GM18502 (cell line): ENCODE results near the gene FBXO8.

Source experiments
- ATAC-seq: cut with Tn5 transposase; IDR thresholded peaks from one replicate; pipeline ENCODE4 v1.9.1; 2021; ENCODE audit warnings: mild to moderate bottlenecking; ENCODE audit not compliant: unreplicated experiment, poor library complexity

FBXO8 gene

DNA sequence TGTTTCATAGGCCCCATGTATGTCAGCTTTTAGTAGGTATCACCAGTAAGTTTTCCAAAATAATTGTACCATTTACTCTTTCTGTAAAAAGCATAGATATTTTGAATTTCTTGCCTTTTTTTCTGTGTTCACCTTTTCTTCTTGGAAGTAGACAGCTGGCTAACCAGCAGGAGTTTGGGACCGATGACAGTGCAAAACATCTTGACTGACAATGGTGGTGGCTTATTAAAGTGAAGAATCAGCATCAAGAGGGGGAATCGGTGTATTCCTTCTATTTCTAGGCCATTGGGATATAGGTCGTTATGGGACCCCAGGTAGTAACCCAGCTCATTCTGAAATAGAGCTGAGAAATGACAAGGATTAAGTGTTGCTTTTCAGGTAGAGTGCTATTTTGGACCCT, 3.4 kb upstream of the FBXO8 start:
- ATAC-seq, result no peak

DNA sequence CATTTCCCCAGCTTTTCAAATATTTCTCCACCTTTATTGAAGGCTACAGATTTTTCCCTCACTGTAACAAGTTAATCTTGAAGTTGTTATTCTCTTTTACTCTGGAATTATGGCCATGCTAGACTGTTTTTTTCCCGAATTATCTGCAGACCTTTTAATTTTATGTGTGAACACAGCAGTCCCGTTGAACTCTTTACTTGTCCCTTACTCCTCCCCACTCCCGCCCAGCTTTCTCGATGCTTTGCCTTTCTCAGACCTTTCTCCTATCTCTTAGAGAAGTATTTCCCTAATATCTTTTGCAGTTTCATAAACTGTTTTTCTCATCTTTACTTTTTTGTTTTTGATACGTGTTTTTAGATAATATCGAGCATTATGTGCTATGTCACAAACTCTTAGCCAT, 1.0 kb upstream of the FBXO8 start:
- ATAC-seq, result no peak

DNA sequence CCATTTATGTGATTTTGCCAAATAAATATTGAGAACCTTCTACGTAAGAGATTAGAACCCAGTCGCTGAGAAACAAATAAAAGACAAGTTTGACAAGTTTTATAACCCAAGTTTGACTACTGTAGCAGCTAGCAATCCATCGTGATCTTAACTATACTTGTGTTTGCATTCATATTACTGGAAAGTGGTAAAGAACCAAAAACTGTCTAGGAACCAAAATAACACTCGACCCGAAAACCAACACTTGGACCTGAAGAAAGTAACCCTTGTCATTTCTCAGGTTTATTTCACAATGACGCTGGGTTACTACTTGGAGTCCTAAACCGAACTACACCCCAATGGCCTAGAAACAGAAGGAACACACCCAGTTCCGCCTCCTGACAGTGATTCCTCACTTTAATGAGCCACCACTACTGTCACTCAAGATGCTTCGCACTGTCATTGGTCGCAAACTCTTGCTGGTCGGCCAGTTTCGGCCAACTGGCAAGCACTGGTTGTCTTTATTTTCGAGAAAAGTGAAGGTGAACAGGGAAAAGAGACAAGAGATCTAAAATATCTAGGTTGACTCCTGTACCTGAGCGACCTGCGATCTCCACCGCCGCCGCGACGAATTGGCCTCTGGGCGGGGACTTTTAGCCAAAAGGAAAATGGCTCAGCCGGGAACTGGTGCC, 496 bp downstream of the FBXO8 start:
- peak; percentile 98 for ATAC-seq

DNA sequence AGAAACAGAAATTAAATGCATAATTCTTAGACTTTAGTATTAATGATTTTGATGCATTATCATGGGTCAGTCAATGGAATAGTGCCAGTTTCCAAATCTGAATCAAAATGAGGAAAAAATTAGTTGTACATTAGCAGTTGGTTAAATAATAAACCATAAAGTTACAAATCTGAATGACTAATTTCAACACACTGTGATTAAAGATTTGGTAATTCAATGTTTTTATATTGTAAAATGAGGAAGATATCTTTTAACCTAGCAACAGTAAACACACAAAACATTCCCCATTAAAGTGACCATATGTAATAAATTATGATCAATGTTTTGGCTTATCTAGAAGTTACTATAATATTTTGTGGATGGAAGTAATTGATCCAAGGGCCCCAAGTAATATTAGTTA, 1.6 kb downstream of the FBXO8 start:
- ATAC-seq, result no peak

DNA sequence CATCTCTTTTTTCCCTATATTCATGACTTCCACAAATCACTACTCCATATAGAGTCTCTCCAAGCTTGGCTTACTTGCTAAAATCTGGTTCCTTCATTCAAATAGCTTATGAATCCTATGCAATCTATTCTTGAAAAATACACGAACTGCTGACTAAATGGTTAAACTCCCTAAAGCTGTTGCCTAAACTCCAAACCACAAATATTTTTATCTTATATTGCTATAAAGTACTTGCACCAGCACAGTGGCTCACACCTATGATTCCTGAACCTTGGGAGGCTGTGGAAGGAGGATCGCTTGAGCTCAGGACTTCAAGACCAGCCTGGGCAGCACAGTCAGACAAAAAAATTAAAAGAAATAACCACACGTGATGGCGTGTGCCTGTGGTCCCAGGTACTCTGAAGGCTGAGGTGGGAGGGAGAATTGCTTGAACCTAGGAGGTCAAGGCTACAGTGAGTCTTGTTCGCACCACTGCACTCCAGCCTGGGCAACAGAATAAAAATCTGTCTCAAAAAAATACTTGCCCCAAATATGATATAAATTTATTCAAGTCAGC, 2.2 kb downstream of the FBXO8 start:
- ATAC-seq, result no peak

DNA sequence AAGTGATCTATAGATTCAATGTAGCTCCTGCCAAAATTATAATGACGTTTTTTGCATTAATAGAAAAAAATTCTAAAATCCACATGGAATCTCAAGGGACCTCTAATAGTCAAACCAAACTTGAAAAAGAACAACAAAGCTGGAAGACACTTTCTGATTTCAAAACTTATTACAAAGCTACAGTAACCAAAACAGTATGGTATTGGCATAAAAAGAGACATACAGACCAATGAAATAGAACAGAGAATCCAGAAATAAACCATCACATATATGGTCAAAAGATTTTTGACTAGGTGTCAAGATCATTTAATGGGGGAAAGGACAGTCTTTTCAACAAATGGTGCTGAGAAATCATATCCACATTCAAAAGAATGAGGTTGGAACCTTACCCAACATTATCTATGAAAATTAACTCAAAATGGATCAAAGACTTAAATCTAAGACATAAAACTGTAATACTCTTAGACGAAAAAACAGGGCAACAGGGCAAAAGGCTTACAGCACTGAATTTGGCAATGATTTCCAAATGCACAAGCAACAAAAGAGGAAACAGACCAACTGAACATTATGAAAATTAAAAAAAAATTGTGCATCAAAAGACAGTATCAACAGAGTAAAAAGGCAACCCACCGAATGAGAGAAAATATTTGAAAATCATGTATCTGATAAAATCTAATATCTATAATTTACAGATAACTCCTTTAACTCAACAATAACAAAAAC, 3.9 kb downstream of the FBXO8 start:
- ATAC-seq, result no peak

DNA sequence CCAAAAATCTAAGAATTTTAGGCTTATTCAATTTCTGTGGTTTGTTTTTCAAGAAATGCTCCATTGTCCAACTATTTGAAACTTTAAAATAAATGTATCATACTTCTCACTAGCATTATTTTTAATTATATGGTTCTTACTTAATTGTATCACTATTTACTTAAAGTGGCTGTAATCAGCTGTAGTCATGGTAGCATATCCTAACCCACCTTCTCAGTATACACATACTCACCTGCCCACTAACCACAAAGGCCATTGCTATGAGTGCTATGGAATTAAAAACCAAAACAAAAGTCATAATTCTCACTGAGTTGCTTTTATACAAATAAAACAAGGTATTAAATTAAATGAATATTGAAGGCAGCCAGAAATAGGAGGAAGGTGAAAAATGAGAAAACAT, 5.0 kb downstream of the FBXO8 start:
- ATAC-seq, result no peak

DNA sequence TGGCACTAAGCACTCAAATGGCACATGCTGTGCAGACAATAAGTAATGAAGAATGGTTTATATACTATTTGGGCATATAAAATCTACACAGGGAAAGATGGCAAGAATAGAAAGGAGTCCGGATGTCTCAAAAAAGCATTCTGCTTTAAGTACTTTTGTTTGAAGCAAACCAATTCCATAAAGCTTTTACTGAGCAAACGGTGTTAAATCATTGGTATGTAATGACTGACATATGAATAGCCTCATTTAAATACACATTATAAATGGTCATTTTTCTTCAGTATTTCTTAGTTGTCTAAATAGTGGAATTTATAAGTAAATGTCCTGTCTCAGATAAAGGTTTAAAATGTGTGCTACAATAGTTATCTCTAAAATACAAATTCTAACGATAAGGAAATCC, 6.0 kb downstream of the FBXO8 start:
- ATAC-seq, result no peak

DNA sequence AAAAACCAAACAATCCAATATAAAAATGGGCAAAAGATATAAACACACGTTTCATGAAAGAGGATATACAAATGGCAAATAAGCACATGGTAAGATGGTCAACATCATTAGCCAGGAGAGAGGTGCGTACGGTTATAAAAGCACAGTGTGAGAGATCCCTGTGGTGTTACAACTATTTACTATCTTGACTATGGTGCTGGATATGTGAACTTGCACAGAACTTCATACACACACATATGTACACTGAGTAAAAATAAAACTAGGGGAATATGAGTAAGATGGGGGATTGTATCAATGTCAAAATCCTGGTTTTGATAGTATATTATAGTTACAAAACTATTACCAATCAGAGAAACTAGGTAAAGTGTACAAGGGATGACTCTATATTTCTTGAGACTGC, 8.4 kb downstream of the FBXO8 start:
- no peak for ATAC-seq

DNA sequence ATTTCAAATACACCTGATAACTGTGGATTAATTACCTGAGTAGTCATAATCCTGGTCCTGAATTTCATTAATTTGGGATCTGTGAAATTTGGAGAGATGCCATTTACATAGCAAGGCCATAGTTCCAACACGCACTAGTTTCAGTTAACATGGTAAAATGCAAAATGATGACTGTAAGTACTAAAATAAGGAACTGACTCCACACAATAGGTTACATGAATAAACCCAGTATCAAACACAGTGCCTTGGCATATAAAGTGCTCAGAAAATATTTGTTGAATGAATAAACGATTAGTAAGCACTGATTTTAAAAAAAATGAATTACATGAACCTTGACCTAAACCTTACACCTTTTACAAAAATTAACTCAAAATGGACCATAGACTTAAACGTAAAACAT, 9.0 kb downstream of the FBXO8 start:
- no peak for ATAC-seq

DNA sequence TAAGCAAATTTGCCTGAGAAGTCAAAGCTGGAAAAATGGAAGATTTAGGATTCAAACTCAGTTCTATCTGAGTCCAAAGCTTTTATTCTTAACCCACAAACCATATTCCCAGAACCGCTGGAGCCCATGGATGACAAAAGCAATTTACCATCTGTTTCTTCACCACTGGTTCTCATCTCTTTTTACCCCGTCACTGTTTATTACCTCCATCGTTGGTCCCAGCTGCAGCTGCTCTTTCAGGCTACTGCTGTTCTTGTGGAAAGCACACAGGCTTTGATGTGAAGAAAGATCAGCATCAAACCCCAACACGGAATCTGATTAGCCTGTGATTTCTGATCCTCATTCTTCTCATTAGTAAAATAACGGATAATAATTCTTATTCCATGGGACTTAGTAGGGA, 9.5 kb downstream of the FBXO8 start:
- no peak for ATAC-seq

DNA sequence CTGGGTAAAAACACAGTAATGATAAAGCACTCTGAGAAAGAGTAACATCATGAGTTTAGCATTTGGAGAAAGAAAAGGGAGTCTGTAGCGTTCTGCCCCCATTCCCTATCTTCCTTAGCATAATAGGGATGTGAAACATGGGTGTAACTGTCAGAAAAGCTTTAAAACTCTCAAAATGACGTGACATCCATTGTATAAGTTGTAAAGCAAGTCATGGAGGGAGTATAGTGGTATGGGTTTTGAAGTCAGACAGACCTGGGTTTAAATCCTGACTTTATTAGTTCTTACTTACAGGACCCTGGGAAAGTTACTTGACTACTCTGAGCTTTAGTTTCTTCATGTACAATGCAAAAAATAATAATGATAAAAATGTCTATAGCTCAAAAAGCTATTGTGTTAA, 17.1 kb downstream of the FBXO8 start:
- peak; percentile 43 for ATAC-seq

DNA sequence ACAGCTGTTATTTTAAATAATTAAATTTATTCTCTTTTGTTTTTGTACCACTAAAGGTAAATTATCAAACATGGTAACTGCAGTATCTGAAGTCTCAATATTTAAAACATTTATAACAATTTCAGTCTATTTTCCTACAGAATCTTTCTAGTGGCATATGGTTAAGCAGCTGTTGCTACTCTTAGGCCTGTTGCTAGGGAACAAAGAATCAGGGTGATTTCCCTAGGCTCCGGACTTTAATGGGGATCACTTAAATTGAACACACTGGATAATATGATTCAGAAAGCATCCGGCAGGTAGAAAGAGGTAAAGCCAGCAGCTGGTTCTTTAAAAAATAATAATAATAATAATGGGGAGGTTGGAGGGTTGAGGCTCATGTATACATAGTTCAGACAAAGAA, 17.6 kb downstream of the FBXO8 start:
- peak; percentile 38 for ATAC-seq

DNA sequence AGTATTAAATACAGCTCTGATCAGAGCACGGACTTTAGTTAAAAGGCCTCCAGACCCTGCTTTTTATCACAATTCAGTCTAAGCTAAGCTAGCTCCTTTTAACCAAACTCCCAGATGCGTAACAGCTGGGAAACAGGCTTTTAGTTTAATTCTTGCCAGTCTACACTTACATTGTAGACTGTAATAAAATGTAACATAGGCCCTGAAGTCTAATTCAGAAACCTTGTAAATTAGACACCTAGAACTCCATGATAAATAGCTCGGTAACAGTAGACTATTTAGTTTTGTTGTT, 20.1 kb downstream of the FBXO8 start:
- no peak for ATAC-seq

DNA sequence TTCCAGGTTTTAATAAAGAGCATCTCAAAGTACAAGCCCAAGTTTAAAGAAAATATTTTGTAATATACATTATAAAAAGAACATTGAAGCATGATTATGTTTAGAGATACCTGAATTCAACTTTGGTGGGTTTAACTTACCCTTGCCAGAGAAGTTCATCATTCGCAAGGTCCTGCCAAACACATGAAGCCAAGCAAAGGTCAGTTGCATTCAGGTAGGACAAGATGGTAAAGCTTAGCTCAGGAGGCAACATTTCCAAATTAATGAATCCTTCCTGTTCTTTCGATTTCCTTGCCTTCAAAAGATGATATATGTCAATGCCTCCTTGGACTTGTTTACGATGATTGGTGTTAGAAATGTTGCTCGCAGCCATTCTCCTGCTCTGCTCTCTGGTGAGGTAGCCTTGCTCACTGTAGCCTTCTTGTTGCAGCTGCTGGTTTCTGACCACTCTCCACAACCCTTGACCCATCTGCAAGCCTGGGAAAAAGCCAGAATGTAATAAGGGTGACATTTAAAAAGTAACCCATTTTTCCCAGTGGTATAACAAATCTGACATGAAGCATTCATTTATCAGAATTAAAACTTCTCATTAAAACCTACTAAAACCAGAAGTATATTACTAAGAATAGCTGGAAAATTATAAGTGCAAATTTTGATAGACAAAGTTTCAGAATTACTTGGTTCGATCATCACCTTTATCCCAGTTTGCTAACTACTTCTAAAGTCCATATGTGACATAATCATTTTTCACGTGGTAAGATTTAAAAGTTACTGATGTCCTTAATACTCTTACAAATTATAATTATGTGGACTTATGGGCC, 20.6 kb downstream of the FBXO8 start:
- ATAC-seq, result no peak

DNA sequence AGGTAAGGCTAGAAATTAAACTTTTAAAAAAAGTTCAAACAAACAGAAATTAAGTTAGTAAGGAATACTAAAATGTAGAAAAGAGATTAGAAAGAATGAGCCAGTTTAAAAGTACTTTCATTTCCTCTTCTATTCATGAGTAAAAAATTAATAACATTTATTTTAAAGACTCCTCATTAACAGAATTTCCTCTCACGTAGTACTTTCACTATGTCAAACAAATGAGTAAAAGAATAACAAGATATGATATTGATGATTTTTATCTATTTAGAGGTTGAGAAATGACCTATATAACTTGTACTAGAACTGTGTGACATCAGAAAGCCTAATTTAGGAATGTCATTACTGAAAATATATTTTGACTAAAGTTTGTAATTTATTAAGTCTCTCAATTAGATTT, 22.0 kb downstream of the FBXO8 start:
- peak; percentile 43 for ATAC-seq

DNA sequence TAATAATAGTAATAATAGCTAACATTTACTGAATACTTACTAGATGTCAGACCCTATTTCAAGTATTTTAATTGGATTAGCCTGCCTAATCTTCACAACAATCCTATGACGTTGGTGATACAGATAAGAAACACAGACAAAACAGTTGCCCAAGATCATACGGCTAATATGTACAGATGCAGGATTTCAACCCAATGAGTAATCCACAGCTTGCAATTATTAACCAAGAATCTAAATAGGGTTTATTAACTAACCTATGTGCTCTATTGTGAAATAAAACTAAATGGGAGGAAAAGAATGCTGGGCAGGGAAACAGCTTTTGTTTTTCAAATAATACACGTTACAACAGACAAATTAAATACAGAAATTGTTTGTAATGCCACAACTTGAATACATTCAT, 23.4 kb downstream of the FBXO8 start:
- no peak for ATAC-seq

DNA sequence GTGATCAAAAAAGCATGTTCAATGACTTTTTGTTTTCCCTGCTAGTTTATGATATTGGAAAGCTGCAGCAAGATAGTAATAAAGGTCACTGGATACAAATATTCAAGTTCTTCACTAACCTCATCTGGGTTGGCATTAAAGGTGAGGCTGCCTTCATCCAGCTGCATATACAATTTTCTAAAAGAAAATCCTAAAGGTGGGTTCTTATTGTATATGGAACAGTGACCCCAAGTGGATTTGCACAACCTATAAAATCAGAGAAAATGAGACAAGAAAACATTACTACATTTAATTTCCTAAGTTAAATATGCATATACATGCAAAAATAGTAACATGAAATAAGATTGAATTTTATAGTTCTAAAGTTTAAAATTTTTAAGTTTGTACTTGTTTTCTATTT, 23.9 kb downstream of the FBXO8 start:
- no peak for ATAC-seq

DNA sequence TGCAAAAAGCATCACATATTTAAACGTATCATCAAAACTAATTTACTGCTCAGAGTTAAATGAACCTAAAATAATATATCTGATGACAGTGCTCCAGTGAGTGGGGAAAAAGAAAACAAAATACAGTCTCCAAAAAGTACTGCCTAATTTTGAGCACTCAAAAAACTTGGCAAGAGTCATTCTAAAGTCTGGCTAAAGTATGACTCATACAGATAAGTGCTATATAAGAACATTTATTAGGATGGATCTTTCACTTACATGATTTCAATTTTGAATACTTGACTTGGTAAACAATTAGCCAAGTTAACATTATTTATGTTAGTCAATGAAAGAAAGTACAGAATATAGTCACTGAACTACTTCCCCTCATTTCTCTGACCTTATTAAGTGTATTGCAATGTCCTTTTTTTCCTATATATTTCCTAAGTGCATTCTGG, 27.2 kb downstream of the FBXO8 start:
- no peak for ATAC-seq

DNA sequence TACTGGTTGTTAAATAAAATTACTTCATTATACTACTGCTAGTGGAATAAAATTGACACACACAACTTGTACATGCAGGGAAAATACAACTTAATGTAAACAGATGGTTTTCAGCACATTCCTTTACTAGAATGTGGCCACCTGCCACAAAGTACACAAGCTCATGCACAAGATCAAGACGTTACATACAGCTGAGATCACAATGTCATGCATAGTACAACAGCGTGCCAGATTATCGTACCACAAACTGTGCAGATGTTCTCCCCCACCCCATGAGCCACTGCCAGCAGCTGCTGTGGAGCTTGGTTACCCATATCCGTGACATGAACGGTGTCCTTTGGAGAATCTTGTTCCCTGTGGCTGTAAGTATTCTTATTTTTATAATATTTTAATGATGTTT, 27.7 kb downstream of the FBXO8 start:
- ATAC-seq, result no peak

DNA sequence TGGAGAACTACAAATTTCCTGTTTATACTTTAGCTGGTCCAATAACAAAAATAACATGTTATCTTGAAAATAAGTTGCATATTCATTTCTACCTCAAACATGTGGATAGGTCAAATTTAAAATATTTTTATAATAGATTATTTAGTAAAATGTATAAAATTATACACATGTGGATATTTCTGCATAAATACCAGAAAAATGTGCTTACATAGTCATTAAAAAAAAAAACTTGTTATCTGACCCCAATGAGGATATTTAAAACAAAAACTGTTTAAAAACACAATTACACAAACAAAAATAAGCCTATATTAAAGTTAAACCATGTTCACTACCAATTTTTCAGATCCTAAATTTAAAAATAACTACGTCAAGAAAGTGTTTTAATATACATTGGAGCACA, 28.1 kb downstream of the FBXO8 start:
- no peak for ATAC-seq
